ENCODE results near the gene SHMT2.

The SHMT2 gene

DNA sequence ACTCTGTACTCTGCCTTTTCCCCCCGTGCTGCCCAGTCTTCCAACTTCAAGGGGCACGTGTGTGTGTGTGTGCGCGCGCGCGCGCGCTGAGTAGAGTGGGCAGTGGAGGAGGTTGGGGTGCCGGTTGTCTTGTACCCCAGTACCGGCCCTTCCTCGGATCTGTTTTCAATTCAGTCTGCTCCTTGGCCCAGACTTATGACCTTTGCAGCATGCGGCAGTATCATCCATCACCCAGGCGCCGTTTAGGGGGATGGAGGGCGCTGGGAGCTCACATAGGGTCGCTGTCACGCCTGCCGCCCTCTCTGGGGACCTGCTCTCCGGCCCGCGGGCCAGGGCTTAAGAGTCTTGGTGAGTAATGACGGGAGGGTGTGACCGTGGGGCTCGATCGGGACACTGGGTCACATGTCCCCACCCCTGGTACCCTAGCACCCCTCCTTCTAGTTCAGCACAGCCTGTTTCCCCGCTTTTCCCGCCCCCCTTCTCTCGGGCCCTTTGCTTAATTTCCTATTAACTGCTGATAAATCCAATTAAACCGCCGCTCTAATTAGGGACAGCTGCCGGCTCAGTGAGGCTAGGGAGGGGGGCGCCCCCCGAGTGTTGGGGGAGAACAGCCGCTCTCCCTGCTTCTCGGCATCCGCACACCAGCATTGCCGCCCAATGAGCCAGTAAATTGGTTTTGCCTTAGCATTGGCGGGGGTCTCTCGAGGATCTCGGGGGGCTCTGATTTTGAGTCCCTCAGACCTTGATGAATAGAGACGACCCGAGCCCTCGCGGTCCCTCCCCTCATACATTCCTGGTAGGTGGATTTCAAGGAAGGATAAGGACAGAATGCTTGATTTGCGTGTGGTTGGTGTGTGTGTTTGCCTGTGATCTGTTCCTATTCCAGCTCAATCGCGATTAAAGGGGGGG lies 12.1 kb downstream of the SHMT2 start:
- no peak for DNase-seq

DNA sequence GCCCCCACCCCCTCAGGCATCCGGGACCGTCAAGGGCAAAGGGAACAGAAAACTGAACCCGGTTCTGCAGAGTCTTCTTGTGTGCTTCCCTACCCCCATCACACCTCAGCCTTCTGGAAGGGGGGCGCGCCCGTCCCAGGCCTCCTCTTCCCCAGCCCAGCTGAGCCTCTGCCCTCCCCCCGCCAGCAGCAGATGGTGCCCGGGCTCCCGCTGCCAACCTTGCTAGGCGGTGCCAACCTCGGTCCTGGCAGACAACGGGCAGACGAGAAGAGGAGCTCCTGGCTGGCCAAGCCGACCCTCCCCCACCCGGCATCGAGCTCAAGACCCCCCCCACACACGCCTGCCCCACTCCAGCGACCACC lies 12.8 kb downstream of the SHMT2 start:
- DNase-seq: no peak

DNA sequence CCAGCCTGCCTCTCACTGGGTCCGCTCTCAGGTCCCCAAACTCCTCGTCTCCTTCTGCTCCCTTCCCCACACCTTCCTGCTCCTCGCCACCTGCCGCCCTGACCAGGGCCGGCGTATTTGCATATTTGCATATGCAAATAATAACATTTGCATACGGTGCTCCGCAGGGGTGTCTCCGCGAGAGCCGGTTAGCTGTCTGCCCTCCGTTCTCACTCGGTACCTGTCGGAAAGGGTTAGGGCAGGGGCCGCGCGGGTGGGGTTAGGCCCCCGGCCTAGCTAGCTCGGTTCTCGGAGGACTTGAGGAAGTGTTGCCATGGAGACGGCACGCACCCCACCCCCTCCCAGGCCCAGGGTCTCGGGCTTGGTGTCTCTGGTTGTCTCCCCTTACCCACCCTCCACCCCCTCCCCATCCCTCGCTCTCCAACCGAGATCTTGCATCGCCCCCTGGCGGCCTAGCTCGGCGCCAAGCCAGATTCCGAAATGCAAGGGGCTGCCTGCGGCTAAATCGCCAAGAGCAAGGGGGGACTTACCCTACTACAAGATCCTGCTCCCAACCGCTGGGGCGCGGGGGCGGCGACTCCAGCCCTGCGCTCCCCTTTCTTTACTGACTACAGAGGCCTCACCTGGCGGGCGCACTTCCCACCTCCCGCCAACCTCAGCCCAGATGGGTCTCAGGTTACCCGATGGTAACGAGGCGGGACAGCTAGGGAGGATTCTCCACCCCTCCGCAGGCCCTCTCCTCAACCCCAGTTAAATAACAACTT lies 13.4 kb downstream of the SHMT2 start:
- DNase-seq: peak; percentile 45

DNA sequence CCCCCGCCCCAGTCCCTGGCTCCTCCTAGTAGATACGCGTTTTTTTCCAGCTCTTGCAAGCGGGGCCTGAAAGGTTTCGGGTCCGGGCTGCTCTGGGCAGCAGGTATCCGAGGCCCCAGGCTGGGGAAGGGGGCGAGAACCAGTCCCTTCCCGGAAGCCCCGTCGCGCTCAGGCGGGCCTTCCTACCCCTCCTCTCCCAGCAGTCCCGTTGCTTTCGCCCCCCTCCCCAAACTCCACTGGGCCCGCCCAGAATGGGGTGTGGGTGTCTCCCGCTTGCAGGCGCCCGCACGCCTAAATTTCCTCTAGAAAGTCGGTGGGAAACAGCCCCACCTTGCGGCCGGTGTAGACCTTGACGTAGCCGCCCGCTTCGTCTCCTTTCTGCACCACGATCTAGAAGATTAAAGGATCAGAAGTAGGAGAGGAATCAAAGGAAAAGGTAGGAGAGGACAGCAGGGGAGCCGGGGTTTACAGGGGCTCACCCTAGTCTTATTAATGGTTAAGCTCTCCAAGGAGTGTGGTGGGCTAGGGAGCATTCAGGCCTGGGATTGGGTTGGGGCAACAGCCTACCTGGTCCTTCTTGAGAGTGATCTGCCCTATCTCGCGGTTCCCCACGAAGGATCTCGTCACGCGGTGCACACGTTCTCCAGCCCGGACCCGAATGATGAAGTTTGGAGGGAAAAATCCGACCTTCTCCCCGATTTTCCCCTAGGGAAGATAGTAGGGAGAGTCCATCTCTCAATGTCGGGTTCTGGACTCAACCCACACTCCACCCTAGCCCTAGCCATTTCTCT lies 14.2 kb downstream of the SHMT2 start:
- DNase-seq: peak; percentile 72

DNA sequence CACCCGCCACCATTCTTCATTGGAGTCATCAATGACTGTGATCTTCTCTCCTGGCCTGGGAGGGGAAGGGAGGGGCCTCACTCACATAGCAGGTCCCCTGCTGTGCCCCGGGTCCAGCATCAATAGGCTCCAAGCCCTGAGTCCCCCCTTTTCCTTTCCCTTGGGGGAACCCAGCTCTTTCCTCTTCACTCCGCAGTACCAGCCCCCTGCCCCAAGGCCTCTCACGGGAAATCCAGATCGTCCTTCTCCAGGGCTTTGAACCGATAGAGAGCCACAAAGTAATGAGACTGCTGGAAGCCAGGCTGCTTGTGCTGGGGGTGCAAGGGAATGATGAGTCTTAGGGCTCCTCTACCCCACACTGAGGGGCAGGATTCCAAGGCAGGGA lies 14.8 kb downstream of the SHMT2 start:
- no peak for DNase-seq

DNA sequence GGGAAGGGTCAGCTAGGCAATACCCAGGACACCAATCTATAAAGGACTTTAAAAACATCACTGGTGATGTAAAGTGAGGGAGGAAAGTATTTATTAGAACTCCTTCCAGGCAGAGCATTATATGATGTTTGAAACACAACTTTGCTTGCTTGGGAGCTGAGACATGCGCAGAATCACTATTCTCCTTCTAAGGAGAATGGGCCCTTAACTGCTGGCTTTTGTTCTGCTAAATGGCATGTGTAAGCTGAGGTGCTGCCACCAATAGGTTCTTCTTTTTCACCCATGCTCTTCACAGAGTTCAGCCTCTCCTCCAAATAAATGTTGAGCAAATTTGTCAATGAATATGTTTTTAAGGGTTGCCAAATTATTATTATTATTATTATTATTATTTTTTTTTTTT lies 17.5 kb downstream of the SHMT2 start:
- DNase-seq: no peak

DNA sequence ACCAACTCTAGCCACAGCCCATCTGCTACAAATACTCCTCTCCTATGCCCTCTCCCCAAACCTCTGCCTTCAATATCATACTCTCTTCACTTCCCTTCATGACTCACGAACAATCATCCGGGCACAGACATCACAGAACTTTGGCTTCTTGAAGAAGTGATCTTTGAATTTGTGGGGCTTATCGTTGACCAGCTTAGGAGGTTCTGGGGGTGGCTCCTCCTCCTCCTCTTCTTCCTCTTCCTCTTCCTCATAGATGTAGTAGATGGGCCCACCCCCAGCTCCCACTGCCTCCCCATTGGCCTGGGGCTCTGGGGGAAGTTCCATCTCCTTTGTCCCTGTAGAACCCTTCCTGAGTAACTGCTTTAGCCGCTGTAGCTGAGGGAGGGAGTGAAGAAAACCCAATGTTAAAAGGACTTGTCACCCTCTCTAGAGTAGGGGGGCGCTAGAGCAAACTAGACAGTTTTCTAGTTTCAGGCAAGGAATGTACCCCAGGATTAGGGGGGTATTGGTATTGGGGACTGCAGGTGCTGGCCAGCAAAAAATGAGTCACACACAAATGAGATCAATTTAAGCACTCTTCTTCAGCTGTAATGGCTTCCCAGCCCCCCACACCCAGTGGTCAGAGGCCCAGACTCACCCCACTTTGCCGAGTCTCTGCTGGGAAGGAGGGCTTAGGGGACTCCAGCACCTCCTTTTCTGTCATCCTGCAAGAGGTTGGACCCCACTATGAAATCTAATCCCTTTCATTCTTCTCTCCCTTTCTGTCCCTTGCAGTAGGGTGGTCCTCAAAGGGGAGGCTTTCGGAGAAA lies 19.6 kb downstream of the SHMT2 start:
- DNase-seq: no peak

DNA sequence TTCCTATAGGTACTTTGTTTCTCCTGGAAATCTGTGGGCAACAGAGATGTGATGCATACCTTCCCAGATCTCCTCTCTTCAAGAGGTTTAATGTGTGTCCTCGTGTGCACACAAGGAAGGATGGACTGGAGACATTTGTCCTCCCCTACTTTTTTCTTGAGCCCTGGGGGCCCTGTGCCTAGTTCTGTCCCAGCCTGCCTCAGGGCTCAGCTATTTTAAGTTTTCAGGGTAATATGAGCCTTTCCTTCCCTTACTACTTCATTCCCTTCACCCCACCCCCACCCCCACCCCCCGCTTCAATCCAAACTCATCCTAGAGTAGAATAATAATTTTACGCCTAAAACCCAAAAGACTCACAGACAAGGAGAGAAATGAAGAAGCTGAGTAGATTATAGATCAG lies 21.0 kb downstream of the SHMT2 start:
- DNase-seq: no peak

DNA sequence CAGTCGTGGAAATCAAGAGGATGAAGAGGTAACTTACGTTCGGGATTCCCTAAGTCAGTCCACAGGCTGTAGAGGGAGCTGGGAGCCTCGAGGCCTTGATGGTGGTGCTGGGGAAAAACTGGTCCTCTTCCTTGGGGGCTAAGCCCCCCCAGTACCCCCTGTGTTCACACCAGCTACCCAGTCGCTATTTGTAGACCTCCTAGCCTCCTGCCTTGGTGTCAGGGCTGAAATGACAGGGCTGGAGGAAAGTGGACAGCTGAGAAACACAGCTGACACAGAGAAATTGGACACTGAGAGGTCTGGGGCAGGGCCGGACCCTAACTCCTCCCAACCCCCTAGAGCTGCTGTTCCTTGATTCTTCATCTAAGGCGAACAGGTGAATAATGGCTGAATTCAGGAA lies 21.4 kb downstream of the SHMT2 start, which contains the start of gene STAC3:
STAC3 (minus strand) TSS at position 232 of the 400 bp plus-strand sequence. CDS start 1,551 bp downstream, outside the sequence.
- DNase-seq: no peak

DNA sequence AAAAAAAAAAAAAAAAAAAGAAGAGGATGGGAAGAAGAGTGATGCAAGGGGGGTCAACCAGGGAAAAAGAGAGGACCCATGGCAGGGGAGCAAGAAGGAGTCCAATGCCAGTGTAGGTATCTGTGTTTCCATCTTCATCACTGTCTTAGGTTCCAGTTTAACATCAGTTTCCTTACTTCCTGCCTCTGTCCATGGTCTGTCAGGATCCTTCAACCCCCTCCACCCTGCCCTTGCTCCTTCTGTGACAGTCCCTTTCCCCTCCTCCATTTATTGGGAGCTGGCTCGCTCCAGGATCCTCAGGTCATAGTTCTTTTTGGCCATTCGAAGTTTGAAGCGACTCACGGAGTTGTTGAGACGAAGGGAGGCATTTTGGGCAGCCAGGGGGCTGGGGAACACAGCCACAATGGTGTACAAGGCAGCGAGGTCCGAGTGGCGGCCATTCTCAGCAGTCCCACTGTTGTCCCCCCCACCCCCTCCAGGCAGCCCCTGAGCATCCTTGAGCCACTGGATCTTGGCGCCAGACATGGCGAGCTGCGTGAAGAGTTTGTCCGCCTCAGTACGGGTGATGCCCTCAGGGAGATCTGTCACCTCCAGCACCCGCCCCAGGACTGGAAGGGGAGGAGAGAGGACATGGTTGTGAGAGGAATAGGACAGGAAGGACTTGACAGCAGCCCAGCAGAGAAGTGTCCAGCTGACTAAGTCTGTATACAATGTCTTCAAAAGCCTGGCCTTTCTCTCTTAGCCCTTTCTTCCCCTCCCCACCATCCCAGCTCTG lies 25.2 kb downstream of the SHMT2 start:
- no peak for DNase-seq

DNA sequence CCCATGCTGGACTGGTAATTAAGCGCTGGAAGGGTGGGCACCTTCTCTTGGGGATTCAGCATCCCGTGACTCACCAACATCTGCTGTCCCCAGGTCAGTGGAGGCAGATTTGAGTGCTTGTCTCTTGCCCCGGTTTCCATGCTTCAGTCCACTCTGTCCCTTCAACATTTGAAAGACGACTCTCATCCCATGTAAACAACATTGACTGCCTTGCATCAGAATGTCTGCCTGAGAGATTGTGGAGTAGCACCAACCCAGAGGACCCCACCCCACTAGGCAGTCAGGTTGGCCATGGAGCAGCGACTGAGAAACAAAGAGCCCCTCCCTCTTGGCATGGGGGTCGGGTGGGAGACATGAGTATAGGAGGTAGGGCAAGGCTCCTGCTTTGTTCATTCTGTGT lies 26.4 kb downstream of the SHMT2 start:
- DNase-seq: no peak

DNA sequence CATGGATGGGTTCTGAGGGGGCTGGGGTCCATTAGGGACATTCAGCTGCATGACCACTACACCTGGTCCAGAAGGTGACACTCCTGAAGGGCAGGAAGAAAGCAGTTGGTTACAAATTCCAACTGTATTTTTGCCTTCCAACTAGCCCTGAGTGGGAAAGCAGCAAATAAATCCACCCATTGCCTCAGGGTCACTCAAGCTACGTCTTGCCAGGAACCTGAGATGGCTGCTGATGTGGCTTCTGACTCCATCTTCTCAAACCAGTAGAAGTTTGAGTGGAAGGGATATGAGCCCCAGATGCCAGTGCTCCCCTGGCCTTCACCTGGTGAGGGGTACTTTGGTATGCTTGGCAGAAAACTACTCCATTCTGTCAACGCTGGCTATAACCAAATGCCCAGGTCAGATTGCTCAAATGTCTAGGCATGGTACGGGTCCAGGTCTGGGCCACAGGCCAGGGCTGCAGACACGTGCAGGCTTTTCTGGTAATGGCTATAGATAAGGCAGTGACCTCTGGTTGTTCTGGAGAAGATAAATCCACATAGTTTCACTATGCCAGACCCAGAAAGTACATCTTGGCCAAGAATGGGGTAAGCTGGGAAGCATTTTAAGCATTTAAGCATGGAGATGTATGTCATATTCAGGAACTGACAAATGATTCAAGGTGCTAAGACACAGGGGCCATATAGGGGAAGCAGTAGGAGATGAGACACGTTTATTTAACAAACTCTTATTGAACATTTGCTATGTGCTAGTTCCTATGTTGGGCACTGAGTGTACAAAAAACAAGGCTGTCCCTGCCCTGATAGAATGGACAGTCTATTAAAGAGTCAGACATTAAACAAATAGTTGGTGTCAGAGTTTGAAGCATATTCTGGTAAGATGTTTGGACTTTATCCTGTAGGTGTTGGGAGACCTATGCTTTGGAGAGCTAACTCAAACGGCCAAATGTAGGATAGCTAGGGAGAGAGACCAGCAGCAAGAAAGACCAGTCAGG lies 29.8 kb downstream of the SHMT2 start:
- peak; percentile 85 for DNase-seq

DNA sequence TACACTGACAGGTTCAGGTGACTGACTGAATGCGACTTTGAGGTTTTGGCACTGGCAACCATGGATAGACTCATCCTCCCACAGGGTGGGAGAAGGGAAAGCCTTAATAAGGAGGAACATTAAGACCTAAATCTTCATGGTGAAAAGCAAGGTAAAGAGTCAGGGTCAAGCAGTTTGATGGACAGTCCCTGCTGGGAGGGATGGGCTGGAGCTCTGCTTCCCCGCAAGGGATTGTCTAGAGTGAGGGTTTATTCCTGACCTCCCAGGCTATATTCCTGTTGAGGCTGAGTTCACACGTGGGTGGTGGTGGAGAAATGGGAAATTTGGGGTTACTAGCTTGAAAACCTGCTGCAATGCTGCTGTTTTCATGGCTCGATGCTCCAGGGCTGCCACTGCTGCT lies 30.9 kb downstream of the SHMT2 start:
- DNase-seq: no peak

DNA sequence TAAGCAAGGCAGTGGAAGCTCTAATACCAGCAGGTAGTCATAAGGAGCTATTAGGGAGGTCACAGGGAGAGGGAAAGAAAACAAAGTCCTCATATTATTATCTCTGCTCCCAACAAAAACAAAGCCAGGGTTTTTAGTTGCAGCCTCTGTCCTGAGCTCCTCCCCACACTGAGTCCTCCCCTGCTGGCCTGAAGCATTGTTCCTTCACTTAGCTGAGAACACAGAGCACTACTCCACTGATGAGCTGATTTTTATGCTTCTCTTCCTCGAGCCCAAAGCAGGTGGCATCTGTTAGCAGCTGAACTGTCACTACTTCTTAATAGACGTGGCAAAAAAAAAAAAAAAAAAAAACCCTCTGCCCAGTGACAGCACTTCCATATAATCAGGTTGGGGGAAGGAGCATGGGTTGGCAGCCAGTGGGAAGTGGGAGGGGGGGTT lies 31.9 kb downstream of the SHMT2 start:
- no peak for DNase-seq

DNA sequence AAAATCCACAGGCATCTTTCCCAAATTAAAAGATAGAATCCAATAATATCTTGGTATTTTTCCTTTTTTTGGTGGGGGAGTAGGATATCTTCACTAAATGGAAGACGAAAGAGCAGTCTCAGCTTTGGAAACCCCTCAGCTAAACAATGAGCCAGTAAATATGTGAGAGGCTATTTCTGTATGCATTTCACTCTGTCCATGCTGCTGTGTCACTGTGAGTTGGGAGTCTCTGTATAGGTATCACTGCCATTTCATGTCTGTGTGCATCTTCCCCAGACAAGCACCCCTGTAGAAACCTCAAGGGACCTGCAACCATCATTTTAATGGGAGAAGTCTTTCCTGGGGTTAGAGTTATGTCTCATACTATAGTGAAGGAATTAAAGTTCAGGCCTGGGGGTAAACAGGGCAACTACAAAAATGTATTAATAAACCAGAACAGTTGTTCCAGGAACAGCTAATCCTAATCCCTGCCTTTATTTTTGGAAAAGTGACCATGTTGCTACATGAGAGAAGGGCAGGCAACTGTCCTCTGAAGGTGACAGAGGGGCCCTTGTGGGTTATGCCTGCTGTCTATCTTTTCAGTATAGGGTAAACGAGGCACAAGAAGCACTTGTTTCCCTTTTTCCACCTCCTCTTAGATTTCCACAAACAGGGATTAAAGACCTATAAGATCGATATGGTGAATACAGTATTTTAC lies 32.8 kb downstream of the SHMT2 start:
- no peak for DNase-seq

DNA sequence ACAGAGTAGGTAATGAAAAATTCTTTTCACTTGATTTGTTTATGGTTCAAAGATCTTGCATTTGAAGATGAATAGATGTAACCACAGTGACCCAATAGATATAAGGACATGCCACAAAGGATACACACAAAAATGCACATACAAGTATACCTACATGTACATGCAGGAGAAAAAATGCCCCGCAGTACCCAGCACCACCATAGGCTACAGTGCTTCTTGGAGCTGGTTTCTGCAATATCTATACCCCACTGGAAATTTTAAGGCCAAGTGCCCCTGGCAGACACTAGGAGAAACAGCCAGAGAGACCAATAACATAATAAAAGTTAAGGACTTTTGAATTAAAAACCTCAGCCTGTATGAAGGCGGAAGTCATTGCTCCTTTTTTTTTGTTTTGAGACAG lies 33.6 kb downstream of the SHMT2 start:
- DNase-seq: no peak

DNA sequence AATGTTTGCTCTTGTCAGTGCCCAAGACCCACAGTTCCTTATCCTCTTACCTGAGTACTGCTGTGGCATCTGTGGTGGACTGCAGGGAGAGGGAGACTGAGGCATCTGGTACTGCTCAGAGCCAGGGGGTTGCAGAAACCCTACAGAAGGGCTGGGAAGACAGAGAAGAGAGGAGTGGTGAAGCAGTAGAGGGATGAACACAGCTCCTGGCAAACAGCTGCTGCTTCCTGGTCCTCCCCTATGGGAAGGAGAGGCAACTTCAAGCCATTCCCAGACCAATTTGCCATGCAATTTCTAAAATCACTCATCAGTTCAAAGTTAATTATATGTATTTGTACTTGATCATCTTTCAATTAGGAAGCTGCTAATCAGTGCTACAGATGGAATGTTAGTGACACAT lies 37.2 kb downstream of the SHMT2 start:
- no peak for DNase-seq

DNA sequence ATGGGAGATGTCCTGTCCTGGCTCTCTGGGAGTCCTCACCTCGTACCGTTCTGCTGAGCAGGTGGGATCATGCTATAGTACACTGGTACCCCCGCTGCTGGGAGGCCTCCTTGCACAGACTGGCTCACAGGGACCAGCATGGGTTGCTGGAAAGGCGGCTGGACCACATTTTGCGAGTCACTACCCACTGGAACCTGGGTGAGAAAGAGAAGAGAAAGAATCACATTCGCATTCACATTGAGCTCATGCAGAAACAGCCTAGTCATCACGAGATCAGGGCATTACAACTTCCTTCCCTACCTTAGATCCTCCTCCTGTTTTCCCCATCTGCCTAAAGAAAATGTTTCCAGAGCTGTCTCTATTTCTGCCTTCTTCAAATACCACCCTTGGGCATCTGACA lies 38.8 kb downstream of the SHMT2 start:
- no peak for DNase-seq

DNA sequence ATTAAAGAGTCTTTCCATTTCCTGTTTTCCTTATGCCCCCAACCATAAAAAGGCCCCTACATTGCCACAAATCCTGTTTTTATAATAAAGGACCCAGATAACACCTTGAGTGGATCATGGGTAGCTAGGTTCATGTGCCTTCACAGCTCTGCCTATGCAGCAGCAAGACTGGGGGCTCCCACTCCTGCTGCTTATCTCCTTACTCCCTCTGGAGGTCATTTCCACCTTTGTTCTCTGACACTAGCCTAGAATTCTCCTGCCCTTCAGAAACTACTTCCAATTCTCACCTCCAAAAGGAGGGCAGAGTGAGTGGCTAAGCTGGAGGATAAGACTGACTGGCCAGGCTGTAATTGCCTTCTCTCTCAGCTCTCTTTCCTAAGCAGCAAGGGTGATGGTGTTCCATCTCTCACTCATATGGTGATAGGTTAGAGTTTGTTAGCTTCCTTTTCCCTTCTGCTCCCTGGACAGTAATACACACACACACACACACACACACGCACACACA lies 41.5 kb downstream of the SHMT2 start:
- DNase-seq: no peak
